DOHH2 (cell line): ENCODE data around the gene TMC4.

ENCODE experiments used
- EZH2phosphoT487 ChIP-seq: fragments of 200-600 bp; sonication (generic); IDR thresholded peaks from 2 replicates; pipeline ENCODE4 v1.6.1; 2017; ENCODE audit warnings: borderline replicate concordance, mild to moderate bottlenecking, antibody characterized with exemption, low read length, moderate library complexity, mixed read lengths
- TF ChIP-seq, protein P1 (sequence below): fragments of 200-600 bp; sonication (generic); IDR thresholded peaks from one replicate; pipeline ENCODE4 v1.5.1; 2014; ENCODE audit warnings: antibody characterized with exemption, mild to moderate bottlenecking, low read depth, low read length; ENCODE audit not compliant: poor library complexity, severe bottlenecking

DNA sequence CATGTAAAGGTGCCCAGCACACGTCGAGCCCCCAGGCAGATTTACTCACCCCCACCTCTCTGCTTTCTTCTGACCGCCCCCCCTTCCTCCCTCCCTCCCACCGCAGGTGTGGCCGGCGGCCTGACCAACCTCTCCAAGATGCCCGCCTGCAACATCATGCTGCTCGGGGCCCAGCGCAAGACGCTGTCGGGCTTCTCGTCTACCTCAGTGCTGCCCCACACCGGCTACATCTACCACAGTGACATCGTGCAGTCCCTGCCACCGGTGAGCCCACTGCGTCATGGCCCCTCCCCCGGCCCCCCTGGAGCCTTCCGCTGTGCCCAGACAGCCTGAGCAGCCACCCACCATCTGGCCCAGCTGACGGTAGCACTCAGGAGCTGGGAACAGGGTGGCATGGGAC lies 48.6 kb downstream of the TMC4 start:
- TF ChIP-seq, protein P1, sequence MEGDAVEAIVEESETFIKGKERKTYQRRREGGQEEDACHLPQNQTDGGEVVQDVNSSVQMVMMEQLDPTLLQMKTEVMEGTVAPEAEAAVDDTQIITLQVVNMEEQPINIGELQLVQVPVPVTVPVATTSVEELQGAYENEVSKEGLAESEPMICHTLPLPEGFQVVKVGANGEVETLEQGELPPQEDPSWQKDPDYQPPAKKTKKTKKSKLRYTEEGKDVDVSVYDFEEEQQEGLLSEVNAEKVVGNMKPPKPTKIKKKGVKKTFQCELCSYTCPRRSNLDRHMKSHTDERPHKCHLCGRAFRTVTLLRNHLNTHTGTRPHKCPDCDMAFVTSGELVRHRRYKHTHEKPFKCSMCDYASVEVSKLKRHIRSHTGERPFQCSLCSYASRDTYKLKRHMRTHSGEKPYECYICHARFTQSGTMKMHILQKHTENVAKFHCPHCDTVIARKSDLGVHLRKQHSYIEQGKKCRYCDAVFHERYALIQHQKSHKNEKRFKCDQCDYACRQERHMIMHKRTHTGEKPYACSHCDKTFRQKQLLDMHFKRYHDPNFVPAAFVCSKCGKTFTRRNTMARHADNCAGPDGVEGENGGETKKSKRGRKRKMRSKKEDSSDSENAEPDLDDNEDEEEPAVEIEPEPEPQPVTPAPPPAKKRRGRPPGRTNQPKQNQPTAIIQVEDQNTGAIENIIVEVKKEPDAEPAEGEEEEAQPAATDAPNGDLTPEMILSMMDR, result no peak
- TF ChIP-seq EZH2phosphoT487, result no peak
